ENCODE results near the gene CTIF. TPM values are rescaled to one million over a fixed set of nuclear protein-coding genes. Genes with fewer than 3 reads are reported as not detected.

CTIF gene
- total RNA-seq, 1 experiment from 2014 or later, result 5.8 TPM

DNA sequence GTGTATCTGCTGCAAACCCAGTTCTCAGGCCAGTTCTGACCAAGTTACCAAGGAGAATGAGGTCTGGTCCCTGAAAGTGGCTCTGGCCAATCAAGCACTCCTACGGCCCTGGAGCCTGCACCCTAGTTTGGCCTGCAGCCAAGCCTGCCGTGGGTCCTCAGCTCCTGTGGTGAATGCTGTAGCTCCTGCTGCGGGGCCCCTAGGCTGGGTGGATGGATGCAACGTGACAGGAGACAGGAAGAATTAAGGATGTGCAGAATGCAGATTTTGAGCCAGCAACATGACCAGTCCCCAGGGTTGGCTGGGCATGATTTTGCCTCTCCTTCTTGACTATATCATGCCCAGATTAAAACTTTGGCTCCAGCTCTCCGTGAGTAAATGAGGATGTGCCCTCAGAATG lies 314.8 kb downstream of the CTIF start:
- ChIA-PET CTCF (no interaction called here), POLR2A (ENCODE audit: unreplicated experiment) (no interaction called here)
- no peak for TF ChIP-seq CTCF (conservative IDR thresholded peaks at IDR 0.05; ENCODE audit: low read depth, low read length)
- ATAC-seq (no peak), DNase-seq (no peak)
- intact Hi-C loops (cut with micrococcal nuclease), result no loop called here
- no TSS peak for BruUV-seq (replicated peaks)
- H3K36me3 ChIP-seq (ENCODE audit: low read depth, low read length), result no peaks in the 10 kb centered on the region
- H3K4me1 ChIP-seq (ENCODE audit: insufficient read depth, low read length), result no peaks in the 10 kb centered on the region
- no peak overlapping the region for H3K27ac ChIP-seq (ENCODE audit: low read length)
- no peak overlapping the region for H2AFZ ChIP-seq (ENCODE audit: low read length)
- no peaks in the 10 kb centered on the region for H3K27me3 ChIP-seq (ENCODE audit: low read length)
- no peaks in the 10 kb centered on the region for H3K9me2 ChIP-seq (replicated peaks; ENCODE audit: low read length)
- no peaks in the 10 kb centered on the region for H4K20me1 ChIP-seq (ENCODE audit: low read length)
- H3K9ac ChIP-seq (ENCODE audit: low read length), result no peak overlapping the region
- H3K4me2 ChIP-seq (ENCODE audit: low read length), result no peak overlapping the region
- no peaks in the 10 kb centered on the region for H3K9me3 ChIP-seq (ENCODE audit: low read length)
- H3F3A ChIP-seq (ENCODE audit: low read length, unreplicated experiment), result no peaks in the 10 kb centered on the region
- no peaks in the 10 kb centered on the region for H3K79me2 ChIP-seq (ENCODE audit: low read length)
- no peak overlapping the region for H3K4me3 ChIP-seq (ENCODE audit: low read length)

DNA sequence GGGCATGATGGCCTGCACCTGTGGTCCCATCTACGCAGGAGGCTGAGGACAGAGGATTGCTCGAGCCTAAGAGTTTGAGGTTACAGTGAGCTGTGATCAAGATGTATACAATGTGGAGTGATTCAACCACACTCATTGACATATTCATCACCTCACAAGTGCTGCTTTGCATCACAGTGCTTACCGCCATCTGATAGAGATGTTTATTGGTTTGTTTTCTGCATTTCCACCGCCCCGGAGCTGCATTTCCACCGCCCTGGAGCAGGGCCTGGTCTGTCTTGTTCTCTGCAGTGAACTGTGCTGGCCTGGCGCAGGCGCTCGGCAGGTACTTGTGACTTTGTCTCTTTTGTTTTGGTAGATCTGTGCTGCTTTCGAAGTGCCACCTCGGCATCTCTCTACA lies 315.9 kb downstream of the CTIF start:
- no peaks in the 10 kb centered on the region for H3K9me3 ChIP-seq (ENCODE audit: low read length)
- BruUV-seq (replicated peaks), result no TSS peak
- intact Hi-C loops (cut with micrococcal nuclease), result no loop called here
- no peak overlapping the region for H3K27ac ChIP-seq (ENCODE audit: low read length)
- H2AFZ ChIP-seq (ENCODE audit: low read length), result no peak overlapping the region
- DNase-seq (no peak), ATAC-seq (no peak)
- H4K20me1 ChIP-seq (ENCODE audit: low read length), result no peaks in the 10 kb centered on the region
- H3K9me2 ChIP-seq (replicated peaks; ENCODE audit: low read length), result no peaks in the 10 kb centered on the region
- H3K4me2 ChIP-seq (ENCODE audit: low read length), result no peak overlapping the region
- no peaks in the 10 kb centered on the region for H3K27me3 ChIP-seq (ENCODE audit: low read length)
- no peak overlapping the region for H3K9ac ChIP-seq (ENCODE audit: low read length)
- no peak overlapping the region for H3K4me3 ChIP-seq (ENCODE audit: low read length)
- H3F3A ChIP-seq (ENCODE audit: low read length, unreplicated experiment), result no peaks in the 10 kb centered on the region
- H3K4me1 ChIP-seq (ENCODE audit: insufficient read depth, low read length), result no peaks in the 10 kb centered on the region
- H3K79me2 ChIP-seq (ENCODE audit: low read length), result no peaks in the 10 kb centered on the region
- TF ChIP-seq EZH2 (IDR thresholded peaks at IDR 0.05; ENCODE audit: low read length, unreplicated experiment) (no peak), EZH2phosphoT487 (IDR thresholded peaks at IDR 0.05; ENCODE audit: borderline replicate concordance, low read length) (no peak), CTCF (conservative IDR thresholded peaks at IDR 0.05; ENCODE audit: low read depth, low read length) (no peak)
- CTCF ChIA-PET, result no interaction called here
- H3K36me3 ChIP-seq (ENCODE audit: low read depth, low read length), result no peaks in the 10 kb centered on the region
- POLR2A ChIA-PET (ENCODE audit: unreplicated experiment), result no interaction called here

DNA sequence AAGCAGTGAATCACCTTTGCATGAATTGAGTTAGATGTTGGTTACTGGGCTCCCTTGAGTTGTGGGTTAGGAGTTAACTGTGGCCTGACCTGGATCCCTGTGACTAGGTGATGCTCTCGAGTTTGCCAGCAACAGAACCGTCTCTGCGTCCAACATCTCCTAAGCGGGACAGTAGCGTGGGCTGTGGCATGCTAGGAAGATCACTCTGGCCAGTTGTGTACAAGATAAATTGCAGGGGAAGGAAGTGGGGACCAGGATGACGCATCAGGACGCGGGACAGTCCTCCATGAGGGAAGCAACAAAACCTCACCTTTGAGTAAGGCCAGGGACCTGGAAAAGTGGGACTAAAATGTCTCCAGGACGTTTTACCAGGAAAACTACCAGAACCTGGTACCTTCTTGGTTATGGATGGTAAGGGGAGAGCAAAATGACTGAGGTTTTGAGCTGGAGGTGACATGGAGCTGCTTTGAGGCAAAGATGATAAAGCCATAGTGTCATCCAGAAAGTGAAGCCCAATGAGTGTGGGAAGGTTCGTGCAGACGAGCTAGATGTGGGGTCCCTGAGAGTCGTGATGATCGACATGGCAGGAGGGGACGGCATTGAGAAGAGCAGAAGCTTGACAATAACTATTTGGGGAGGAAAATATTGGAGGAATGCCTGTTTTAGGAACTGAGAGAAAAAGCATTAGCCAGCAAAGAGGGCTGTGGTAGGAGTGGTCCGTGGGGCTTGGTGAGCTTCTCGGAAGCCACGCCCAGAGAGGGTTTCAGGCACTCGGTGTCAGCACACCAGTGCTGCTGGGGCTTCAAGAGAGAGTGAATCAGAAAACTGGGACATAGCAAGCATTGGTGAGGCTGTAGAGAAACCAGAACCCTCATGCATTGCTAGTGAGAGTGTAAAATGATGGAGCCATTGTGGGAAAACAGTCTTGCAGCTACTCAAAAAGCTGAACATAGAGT lies 316.9 kb downstream of the CTIF start:
- Histone ChIP-seq H3K27me3 (ENCODE audit: low read length) (no peaks in the 10 kb centered on the region), H3K27ac (ENCODE audit: low read length) (no peak overlapping the region), H3K4me3 (ENCODE audit: low read length) (no peak overlapping the region), H2AFZ (ENCODE audit: low read length) (no peak overlapping the region), H3K9me2 (replicated peaks; ENCODE audit: low read length) (no peaks in the 10 kb centered on the region), H3K79me2 (ENCODE audit: low read length) (no peaks in the 10 kb centered on the region), H3K9ac (ENCODE audit: low read length) (no peak overlapping the region), H3K4me2 (ENCODE audit: low read length) (no peak overlapping the region), H4K20me1 (ENCODE audit: low read length) (no peaks in the 10 kb centered on the region), H3K36me3 (ENCODE audit: low read depth, low read length) (no peaks in the 10 kb centered on the region), H3K9me3 (ENCODE audit: low read length) (no peaks in the 10 kb centered on the region), H3F3A (ENCODE audit: low read length, unreplicated experiment) (no peaks in the 10 kb centered on the region), H3K4me1 (ENCODE audit: insufficient read depth, low read length) (no peaks in the 10 kb centered on the region)
- POLR2A ChIA-PET (ENCODE audit: unreplicated experiment), result no interaction called here
- TF ChIP-seq EZH2phosphoT487 (IDR thresholded peaks at IDR 0.05; ENCODE audit: borderline replicate concordance, low read length) (no peak), EZH2 (IDR thresholded peaks at IDR 0.05; ENCODE audit: low read length, unreplicated experiment) (no peak), CTCF (conservative IDR thresholded peaks at IDR 0.05; ENCODE audit: low read depth, low read length) (no peak)
- CTCF ChIA-PET, result no interaction called here
- ATAC-seq, result no peak
- no peak for DNase-seq
- BruUV-seq (replicated peaks), result no TSS peak
- intact Hi-C loops (cut with micrococcal nuclease), result no loop called here
